Activated B cell treated with CpG ODN at 0.5 μM for 24 hours (primary cell): ENCODE measurements around the gene CYP2A13. TPM values are rescaled to one million over a fixed set of nuclear protein-coding genes. Genes with fewer than 3 reads are reported as not detected.
"Not testable (repeated sequence)": the region's sequence is repeated elsewhere in the genome, so short reads cannot be mapped to it uniquely, and the experiment has no call there.

Experiments
- ATAC-seq: fragments of 200-7000 bp; cut with Tn5 transposase; one replicate; pipeline ENCODE4 v1.10.0; 2021; ENCODE audit warnings: low read depth, mild to moderate bottlenecking, moderate library complexity
- CTCF ChIA-PET: fragments of 350-600 bp; sonication (Branson Sonifier 250); formaldehyde crosslinking; loops from one replicate; lab custom pipeline; 2021; ENCODE audit warnings: antibody characterized with exemption; lab: Charles Lee
- POLR2A ChIA-PET: fragments of 350-600 bp; sonication (Branson Sonifier 250); formaldehyde crosslinking; loops from one replicate; lab custom pipeline; 2021; ENCODE audit warnings: antibody characterized with exemption; lab: Charles Lee
- DNase-seq: peaks from one replicate; pipeline ENCODE4 v3.0.0; 2022
- H3K27ac Mint-ChIP-seq: one replicate; pipeline ENCODE4 v1.8.0; 2020; ENCODE audit warnings: mixed read lengths
- H3K27me3 Mint-ChIP-seq: one replicate; pipeline ENCODE4 v1.8.0; 2021; ENCODE audit warnings: mixed read lengths
- H3K36me3 Mint-ChIP-seq: one replicate; pipeline ENCODE4 v1.8.0; 2021; ENCODE audit warnings: low read depth, mixed read lengths
- H3K4me1 Mint-ChIP-seq: one replicate; pipeline ENCODE4 v1.8.0; 2021; ENCODE audit warnings: mixed read lengths
- H3K4me3 Mint-ChIP-seq: one replicate; pipeline ENCODE4 v1.8.0; 2020; ENCODE audit warnings: mild to moderate bottlenecking, mixed read lengths
- H3K9me3 Mint-ChIP-seq: one replicate; pipeline ENCODE4 v1.8.0; 2020; ENCODE audit warnings: mixed read lengths
- CTCF ChIP-seq: fragments of 200-600 bp; IDR thresholded peaks from one replicate; pipeline ENCODE4 v1.8.0; 2022; ENCODE audit warnings: antibody characterized with exemption, mild to moderate bottlenecking
- intact Hi-C: fragments of 100-400 bp; cut with micrococcal nuclease; formaldehyde crosslinking; loops from one replicate; pipeline ENCODE4 v1.15.1; 2024
- total RNA-seq: library from RNA; stranded (reverse); gene quantifications from 2 replicates; pipeline ENCODE4 v1.2.3, GENCODE V29; 2022

Gene CYP2A13
- total RNA-seq, 1 donor from 2014 or later: not detected

- CTCF ChIA-PET: no interaction called here
- intact Hi-C loops: no loop called here
- no peak overlapping the region for H3K4me3 Mint-ChIP-seq
- ATAC-seq (no peak), DNase-seq (no peak)
- no peaks in the 10 kb centered on the region for H3K9me3 Mint-ChIP-seq
- H3K27ac Mint-ChIP-seq: no peak overlapping the region
- no peaks in the 10 kb centered on the region for H3K4me1 Mint-ChIP-seq
- peaks cover 4% of the 10 kb centered on the region for H3K27me3 Mint-ChIP-seq
- no peaks in the 10 kb centered on the region for H3K36me3 Mint-ChIP-seq
- TF ChIP-seq CTCF: no peak
- POLR2A ChIA-PET: no interaction called here
These were observed 23.0 kb downstream of the CYP2A13 start for GRCh38 chr19:41111296-41111695.

GRCh38 chr19:41111750-41112295 is 23.6 kb downstream of the CYP2A13 start:
- TF ChIP-seq CTCF: no peak
- no peaks in the 10 kb centered on the region for H3K36me3 Mint-ChIP-seq
- intact Hi-C loops: no loop called here
- H3K4me1 Mint-ChIP-seq: no peaks in the 10 kb centered on the region
- no peaks in the 10 kb centered on the region for H3K9me3 Mint-ChIP-seq
- ATAC-seq (no peak), DNase-seq (no peak)
- ChIA-PET POLR2A (no interaction called here), CTCF (no interaction called here)
- H3K27ac Mint-ChIP-seq: no peak overlapping the region
- peaks cover 5% of the 10 kb centered on the region for H3K27me3 Mint-ChIP-seq
- no peak overlapping the region for H3K4me3 Mint-ChIP-seq

- DNase-seq: no peak
- no peak for TF ChIP-seq CTCF
- no peak overlapping the region for H3K27ac Mint-ChIP-seq
These were observed 24.6 kb downstream of the CYP2A13 start for GRCh38 chr19:41112728-41113290.

GRCh38 chr19:41114132-41114531 is 25.9 kb downstream of the CYP2A13 start, which contains the start of gene CYP2F1:
TSS of gene CYP2F1 (plus strand) at chr19:41114432. CDS start at chr19:41116189, 1,757 bp downstream.
- no peak for TF ChIP-seq CTCF
- ATAC-seq: no peak
- no peaks in the 10 kb centered on the region for H3K36me3 Mint-ChIP-seq
- no peak within 1 kb of the TSS for H3K4me3 Mint-ChIP-seq
- ChIA-PET CTCF (no interaction called here), POLR2A (no interaction called here)
- no peaks in the 10 kb centered on the region for H3K9me3 Mint-ChIP-seq
- intact Hi-C loops: no loop called here
- no peak for DNase-seq
- no peak within 1 kb of the TSS for H3K27ac Mint-ChIP-seq
- no peaks in the 10 kb centered on the region for H3K4me1 Mint-ChIP-seq
- peaks cover 9% of the 10 kb centered on the region for H3K27me3 Mint-ChIP-seq

More at GRCh38 chr19:41112728-41113290, 24.6 kb downstream of the CYP2A13 start:
- H3K27me3 Mint-ChIP-seq: peaks cover 9% of the 10 kb centered on the region
- ChIA-PET POLR2A (no interaction called here), CTCF (no interaction called here)
- H3K36me3 Mint-ChIP-seq: no peaks in the 10 kb centered on the region
- no peak for ATAC-seq
- no peaks in the 10 kb centered on the region for H3K4me1 Mint-ChIP-seq
- intact Hi-C loops: no loop called here
- H3K4me3 Mint-ChIP-seq: no peak overlapping the region
- H3K9me3 Mint-ChIP-seq: no peaks in the 10 kb centered on the region

- Mint-ChIP-seq H3K36me3 (no peaks in the 10 kb centered on the region), H3K9me3 (no peaks in the 10 kb centered on the region), H3K27ac (no peak overlapping the region), H3K4me1 (peaks cover 6% of the 10 kb centered on the region), H3K27me3 (peaks cover 16% of the 10 kb centered on the region), H3K4me3 (no peak overlapping the region)
- DNase-seq (no peak), ATAC-seq (no peak)
- TF ChIP-seq CTCF: no peak
- intact Hi-C loops: no loop called here
- CTCF ChIA-PET: no interaction called here
- POLR2A ChIA-PET: no interaction called here
These were observed 28.0 kb downstream of the CYP2A13 start for GRCh38 chr19:41116261-41116660.

GRCh38 chr19:41120929-41121911 is 33.0 kb downstream of the CYP2A13 start:
- ATAC-seq, DNase-seq, CTCF ChIA-PET, intact Hi-C loops, H3K36me3 Mint-ChIP-seq, H3K9me3 Mint-ChIP-seq, H3K27ac Mint-ChIP-seq, POLR2A ChIA-PET, H3K4me1 Mint-ChIP-seq, H3K4me3 Mint-ChIP-seq: not testable (repeated sequence)
- peaks cover 17% of the 10 kb centered on the region for H3K27me3 Mint-ChIP-seq

- H3K36me3 Mint-ChIP-seq, H3K9me3 Mint-ChIP-seq, ATAC-seq, H3K4me3 Mint-ChIP-seq, CTCF ChIA-PET, intact Hi-C loops, H3K27ac Mint-ChIP-seq, DNase-seq, POLR2A ChIA-PET: not testable (repeated sequence)
- Mint-ChIP-seq H3K27me3 (peaks cover 12% of the 10 kb centered on the region), H3K4me1 (peaks cover 11% of the 10 kb centered on the region)
These were observed 34.6 kb downstream of the CYP2A13 start for GRCh38 chr19:41122846-41123245.
